SK-N-SH treated with all-trans-retinoic acid at 6 μM for 48 hours (cell line): ENCODE measurements around the gene SNRPA1.

Experiments
- ATAC-seq: fragments of 200-7000 bp; cut with Tn5 transposase; 3 replicates; pipeline ENCODE4 v1.9.1; 2020; ENCODE audit warnings: mild to moderate bottlenecking, moderate library complexity
- ARNTL ChIP-seq: fragments of 450-650 bp; formaldehyde crosslinking; IDR thresholded peaks from 2 replicates; pipeline ENCODE4 v1.5.0; 2020; ENCODE audit warnings: low read depth, mild to moderate bottlenecking, moderate library complexity, borderline replicate concordance
- CREB5 ChIP-seq: fragments of 250-450 bp; sonication (Bioruptor Pico); IDR thresholded peaks from 2 replicates; pipeline ENCODE4 v1.5.1; 2020; ENCODE audit warnings: low read depth, mild to moderate bottlenecking, moderate library complexity
- CSDC2 ChIP-seq: fragments of 250-450 bp; sonication (Bioruptor Pico); IDR thresholded peaks from 2 replicates; pipeline ENCODE4 v1.5.0; 2020; ENCODE audit warnings: mild to moderate bottlenecking, moderate library complexity
- ESRRG ChIP-seq: fragments of 250-450 bp; sonication (Bioruptor Pico); IDR thresholded peaks from 2 replicates; pipeline ENCODE4 v1.6.1; 2021; ENCODE audit warnings: mild to moderate bottlenecking
- GLIS3 ChIP-seq: fragments of 250-450 bp; sonication (Bioruptor Pico); IDR thresholded peaks from 2 replicates; pipeline ENCODE4 v1.5.0; 2020; ENCODE audit warnings: mild to moderate bottlenecking, moderate library complexity
- ISL1 ChIP-seq: fragments of 250-450 bp; sonication (Bioruptor Pico); IDR thresholded peaks from 2 replicates; pipeline ENCODE4 v2.1.2; 2022; ENCODE audit warnings: mild to moderate bottlenecking, moderate library complexity
- OSR1 ChIP-seq: fragments of 250-450 bp; sonication (Bioruptor Pico); IDR thresholded peaks from 2 replicates; pipeline ENCODE4 v1.8.0; 2022; ENCODE audit warnings: moderate library complexity, mild to moderate bottlenecking, inconsistent platforms
- PATZ1 ChIP-seq: fragments of 250-450 bp; sonication (Bioruptor Pico); IDR thresholded peaks from 2 replicates; pipeline ENCODE4 v1.8.0; 2020; ENCODE audit warnings: mild to moderate bottlenecking, moderate library complexity, borderline replicate concordance
- POU6F1 ChIP-seq: fragments of 250-450 bp; sonication (Bioruptor Pico); IDR thresholded peaks from 2 replicates; pipeline ENCODE4 v1.8.0; 2021; ENCODE audit warnings: low read depth, mild to moderate bottlenecking, moderate library complexity, borderline replicate concordance
- RARB ChIP-seq: fragments of 250-450 bp; sonication (Bioruptor Pico); IDR thresholded peaks from 2 replicates; pipeline ENCODE4 v1.8.0; 2021; ENCODE audit warnings: mild to moderate bottlenecking, moderate library complexity
- SNAI2 ChIP-seq: fragments of 250-450 bp; sonication (Bioruptor Pico); IDR thresholded peaks from 2 replicates; pipeline ENCODE4 v1.5.0; 2020; ENCODE audit warnings: mild to moderate bottlenecking, moderate library complexity
- TCF4 ChIP-seq: fragments of 250-450 bp; sonication (Bioruptor Pico); IDR thresholded peaks from 2 replicates; pipeline ENCODE4 v1.8.0; 2021; ENCODE audit warnings: mild to moderate bottlenecking, moderate library complexity, borderline replicate concordance
- TOX ChIP-seq: fragments of 250-450 bp; sonication (Bioruptor Pico); IDR thresholded peaks from 2 replicates; pipeline ENCODE4 v1.8.0; 2021; ENCODE audit warnings: mild to moderate bottlenecking, moderate library complexity, borderline replicate concordance
- TSHZ2 ChIP-seq: fragments of 250-450 bp; sonication (Bioruptor Pico); IDR thresholded peaks from 2 replicates; pipeline ENCODE4 v1.5.0; 2020; ENCODE audit warnings: mild to moderate bottlenecking, moderate library complexity
- ZC3H10 ChIP-seq: fragments of 250-450 bp; sonication (Bioruptor Pico); IDR thresholded peaks from 2 replicates; pipeline ENCODE4 v1.5.1; 2021; ENCODE audit warnings: mild to moderate bottlenecking, moderate library complexity
- ZFP3 ChIP-seq: fragments of 250-450 bp; sonication (Bioruptor Pico); IDR thresholded peaks from 2 replicates; pipeline ENCODE4 v1.5.0; 2020; ENCODE audit warnings: mild to moderate bottlenecking, moderate library complexity
- ZFP30 ChIP-seq: fragments of 450-650 bp; formaldehyde crosslinking; IDR thresholded peaks from 2 replicates; pipeline ENCODE4 v1.5.0; 2022; ENCODE audit warnings: mild to moderate bottlenecking, moderate library complexity
- ZNF565 ChIP-seq: fragments of 450-650 bp; formaldehyde crosslinking; conservative IDR thresholded peaks from 2 replicates; pipeline ENCODE4 v1.5.0; 2020; ENCODE audit warnings: low read depth, mild to moderate bottlenecking, moderate library complexity

SNRPA1 gene

GRCh38 chr15:101314336-101315125, 19.5 kb upstream of the SNRPA1 start:
- no peak for ATAC-seq
- TF ChIP-seq SNAI2 (CRISPR knock-in tag), result no peak
- TF ChIP-seq ZFP30 (CRISPR knock-in tag), result no peak
- no peak for TF ChIP-seq ARNTL
- no peak for TF ChIP-seq TSHZ2 (CRISPR knock-in tag)
- no peak for TF ChIP-seq ZNF565 (CRISPR knock-in tag)
- TF ChIP-seq ESRRG, result no peak
- no peak for TF ChIP-seq RARB
- TF ChIP-seq CSDC2 (CRISPR knock-in tag), result no peak
- no peak for TF ChIP-seq ISL1
- no peak for TF ChIP-seq OSR1
- no peak for TF ChIP-seq ZC3H10 (CRISPR knock-in tag)
- TF ChIP-seq TOX (CRISPR knock-in tag), result no peak
- TF ChIP-seq CREB5, result no peak

- TF ChIP-seq CREB5 (no peak), ZC3H10 (CRISPR knock-in tag) (no peak), ARNTL (no peak), RARB (no peak), ZFP3 (no peak), TOX (CRISPR knock-in tag) (no peak), PATZ1 (CRISPR knock-in tag) (no peak), GLIS3 (CRISPR knock-in tag) (no peak), TSHZ2 (CRISPR knock-in tag) (no peak), TCF4 (CRISPR knock-in tag) (no peak), POU6F1 (CRISPR knock-in tag) (no peak), ESRRG (no peak)
- TF ChIP-seq, all 23 proteins: peak for 0
- ATAC-seq, result no peak
Observed at GRCh38 chr15:101313041-101313761, 18.2 kb upstream of the SNRPA1 start.
